ENCODE results near the gene PRKCA. TPM values are rescaled to one million over a fixed set of nuclear protein-coding genes. Genes with fewer than 3 reads are reported as not detected.

The PRKCA gene
- total RNA-seq, 2 experiments from 2014 or later, result 84.4 to 87.9 TPM

DNA sequence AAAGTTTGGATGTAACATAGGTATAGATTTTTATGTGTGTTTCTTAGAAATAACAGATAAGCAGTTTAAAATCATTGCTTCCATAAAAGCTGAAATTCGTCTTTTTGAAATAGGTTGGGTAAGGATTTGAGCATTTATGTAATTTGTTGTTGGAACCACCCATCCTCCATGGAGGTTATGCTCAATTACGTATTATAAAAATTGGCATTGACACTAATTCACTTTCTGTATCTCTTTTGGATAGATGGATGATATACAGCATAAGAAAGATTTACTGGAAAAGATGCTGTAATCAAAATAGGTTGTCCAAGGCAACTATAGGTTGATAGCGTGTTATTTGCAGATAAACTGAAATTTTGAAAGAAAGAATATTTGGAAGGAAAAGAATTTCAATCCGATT lies 105.5 kb downstream of the PRKCA start:
- POLR2A ChIA-PET, result no interaction called here
- Mint-ChIP-seq H3K36me3 (ENCODE audit: low read depth) (peaks cover 14% of the 10 kb centered on the region), H3K4me1 (ENCODE audit: low read depth) (peaks cover 74% of the 10 kb centered on the region), H3K9me3 (no peaks in the 10 kb centered on the region), H3K27me3 (no peaks in the 10 kb centered on the region), H3K27ac (peak overlapping the region; percentile 85), H3K4me3 (peak overlapping the region; percentile 70)
- DNase-seq (no peak), ATAC-seq (no peak)
- intact Hi-C loops (cut with micrococcal nuclease), result loop anchor here (10.0 kb wide), 1 partner anchor 107 kb away; no protein-coding TSS in a partner anchor
- CTCF ChIA-PET, result no interaction called here
- TF ChIP-seq, protein P1, sequence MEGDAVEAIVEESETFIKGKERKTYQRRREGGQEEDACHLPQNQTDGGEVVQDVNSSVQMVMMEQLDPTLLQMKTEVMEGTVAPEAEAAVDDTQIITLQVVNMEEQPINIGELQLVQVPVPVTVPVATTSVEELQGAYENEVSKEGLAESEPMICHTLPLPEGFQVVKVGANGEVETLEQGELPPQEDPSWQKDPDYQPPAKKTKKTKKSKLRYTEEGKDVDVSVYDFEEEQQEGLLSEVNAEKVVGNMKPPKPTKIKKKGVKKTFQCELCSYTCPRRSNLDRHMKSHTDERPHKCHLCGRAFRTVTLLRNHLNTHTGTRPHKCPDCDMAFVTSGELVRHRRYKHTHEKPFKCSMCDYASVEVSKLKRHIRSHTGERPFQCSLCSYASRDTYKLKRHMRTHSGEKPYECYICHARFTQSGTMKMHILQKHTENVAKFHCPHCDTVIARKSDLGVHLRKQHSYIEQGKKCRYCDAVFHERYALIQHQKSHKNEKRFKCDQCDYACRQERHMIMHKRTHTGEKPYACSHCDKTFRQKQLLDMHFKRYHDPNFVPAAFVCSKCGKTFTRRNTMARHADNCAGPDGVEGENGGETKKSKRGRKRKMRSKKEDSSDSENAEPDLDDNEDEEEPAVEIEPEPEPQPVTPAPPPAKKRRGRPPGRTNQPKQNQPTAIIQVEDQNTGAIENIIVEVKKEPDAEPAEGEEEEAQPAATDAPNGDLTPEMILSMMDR (IDR thresholded peaks at IDR 0.05), result no peak

DNA sequence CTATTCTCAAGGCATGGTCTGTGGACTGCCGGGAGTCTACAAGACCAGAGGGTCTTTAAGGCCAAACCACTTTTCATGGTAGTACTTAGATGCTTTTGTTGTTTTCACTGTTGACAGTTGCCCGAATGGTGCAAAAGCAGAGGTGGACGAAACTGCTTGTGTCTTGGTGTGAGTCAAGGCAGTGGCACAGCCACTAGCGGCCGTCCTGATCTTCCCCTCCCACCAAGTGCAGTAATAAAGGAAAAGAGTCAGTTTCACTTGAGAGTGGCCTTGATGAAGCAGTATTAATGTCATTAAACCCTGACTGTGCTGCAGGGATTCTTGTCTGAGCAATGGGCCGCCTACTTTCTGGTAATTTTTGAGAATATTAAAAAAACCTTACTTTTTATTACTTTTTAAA lies 109.1 kb downstream of the PRKCA start:
- DNase-seq, result no peak
- intact Hi-C loops (cut with micrococcal nuclease), result no loop called here
- ChIA-PET POLR2A (no interaction called here), CTCF (interaction anchor here (1.6 kb wide), 1 partner anchor 155 kb away, joined by 3 read pairs; no protein-coding TSS in a partner anchor)
- Mint-ChIP-seq H3K4me3 (no peak overlapping the region), H3K27ac (no peak overlapping the region), H3K4me1 (ENCODE audit: low read depth) (peaks cover 70% of the 10 kb centered on the region), H3K36me3 (ENCODE audit: low read depth) (peaks cover 24% of the 10 kb centered on the region), H3K9me3 (peaks cover 1% of the 10 kb centered on the region), H3K27me3 (no peaks in the 10 kb centered on the region)
- TF ChIP-seq, protein P1 (IDR thresholded peaks at IDR 0.05), result no peak
- ATAC-seq, result no peak

DNA sequence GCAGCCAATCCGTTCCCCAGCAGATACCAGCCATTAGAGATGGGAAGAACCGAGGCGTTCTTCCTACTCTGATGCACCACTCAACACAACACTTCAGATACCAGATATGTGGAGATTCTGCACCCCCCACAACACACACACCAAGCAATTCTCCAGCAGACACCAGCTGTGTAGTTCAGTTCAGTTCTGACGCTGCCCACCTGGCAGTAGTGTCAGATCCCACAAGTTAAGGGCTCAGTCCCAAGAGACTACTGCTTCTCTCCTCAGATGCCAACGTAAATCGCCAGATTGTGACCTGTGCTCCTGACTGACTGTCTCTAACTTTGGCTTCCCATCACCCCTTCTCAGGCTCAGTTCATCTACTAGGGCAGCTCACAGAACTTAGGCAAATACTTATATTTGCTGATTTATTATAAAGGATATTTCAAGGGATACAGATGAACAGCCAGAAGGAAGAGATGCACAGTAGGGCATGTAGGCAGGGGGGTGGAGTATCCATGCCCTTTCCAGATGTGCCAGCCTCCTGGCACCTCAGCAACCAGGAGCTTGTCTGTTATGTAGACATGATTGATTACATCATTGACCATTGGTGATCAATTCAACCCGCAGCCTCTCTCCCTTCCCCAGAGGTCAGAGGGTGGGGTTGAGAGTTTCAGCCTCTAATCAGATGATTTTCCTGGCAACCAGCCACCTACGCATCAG lies 110.6 kb downstream of the PRKCA start:
- ChIA-PET POLR2A (interaction anchor here (1.0 to 1.8 kb wide), 4 partner anchors 15 to 42 kb away, joined by 3 to 4 read pairs (median 3); no protein-coding TSS in a partner anchor), CTCF (interaction anchor here (0.8 to 1.6 kb wide), 4 partner anchors 9 to 213 kb away, joined by 3 to 4 read pairs (median 4); no protein-coding TSS in a partner anchor)
- Mint-ChIP-seq H3K27ac (peak overlapping the region; percentile 21), H3K4me1 (ENCODE audit: low read depth) (peaks cover 67% of the 10 kb centered on the region), H3K4me3 (no peak overlapping the region), H3K9me3 (peaks cover 1% of the 10 kb centered on the region), H3K27me3 (no peaks in the 10 kb centered on the region), H3K36me3 (ENCODE audit: low read depth) (peaks cover 24% of the 10 kb centered on the region)
- intact Hi-C loops (cut with micrococcal nuclease), result no loop called here
- ATAC-seq, result no peak
- TF ChIP-seq, protein P1 (IDR thresholded peaks at IDR 0.05), result no peak
- no peak for DNase-seq

DNA sequence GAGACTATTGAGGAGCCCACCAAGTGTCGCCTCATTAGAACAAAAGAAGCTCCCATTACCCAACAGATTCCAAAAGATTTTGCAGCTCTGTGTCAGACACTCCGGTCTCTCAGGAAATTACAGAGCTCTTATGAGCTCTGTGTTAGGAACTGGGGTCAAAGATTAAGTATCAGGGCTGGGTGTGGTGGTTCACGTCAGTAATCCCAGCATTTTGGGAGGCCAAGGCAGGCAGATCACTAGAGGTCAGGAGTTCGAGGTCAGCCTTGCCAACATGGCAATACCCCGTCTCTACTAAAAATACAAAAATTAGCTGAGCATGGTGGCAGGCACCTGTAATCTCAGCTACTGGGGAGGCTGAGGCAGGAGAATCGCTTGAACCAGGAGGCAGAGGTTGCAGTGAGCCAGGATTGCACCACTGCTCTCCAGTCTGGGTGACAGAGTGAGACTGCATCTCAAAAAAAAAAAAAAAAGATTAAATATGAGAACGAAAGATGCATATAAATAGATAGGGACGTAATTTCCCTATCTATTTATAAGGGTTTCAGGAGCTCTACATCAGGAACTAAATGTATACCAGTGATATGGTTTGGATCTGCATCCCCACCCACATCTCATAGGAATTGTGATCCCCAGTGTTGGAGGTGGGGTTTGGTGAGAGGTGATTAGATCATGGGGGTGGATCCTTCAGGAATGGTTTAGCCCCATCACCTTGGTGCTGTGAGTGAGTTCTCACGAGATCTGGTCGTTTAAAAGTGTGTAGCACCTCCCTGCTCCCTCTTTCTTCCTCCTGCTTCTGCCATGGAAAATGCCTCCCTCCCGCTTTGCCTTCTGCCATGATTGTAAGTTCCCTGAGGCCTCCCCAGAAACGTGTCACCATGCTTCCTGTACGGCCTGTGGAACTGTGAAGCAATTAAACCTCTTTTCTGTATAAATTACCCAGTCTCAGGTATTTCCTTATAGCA lies 111.4 kb downstream of the PRKCA start:
- Mint-ChIP-seq H3K4me1 (ENCODE audit: low read depth) (peaks cover 62% of the 10 kb centered on the region), H3K36me3 (ENCODE audit: low read depth) (peaks cover 20% of the 10 kb centered on the region), H3K27ac (peak overlapping the region; percentile 32), H3K9me3 (peaks cover 1% of the 10 kb centered on the region), H3K4me3 (no peak overlapping the region), H3K27me3 (no peaks in the 10 kb centered on the region)
- CTCF ChIA-PET, result interaction anchor here (0.8 to 1.4 kb wide), 5 partner anchors 10 to 214 kb away, joined by 3 to 4 read pairs (median 3); no protein-coding TSS in a partner anchor
- DNase-seq, result no peak
- POLR2A ChIA-PET, result interaction anchor here (1.0 to 1.8 kb wide), 4 partner anchors 16 to 43 kb away, joined by 3 to 4 read pairs (median 3); no protein-coding TSS in a partner anchor
- intact Hi-C loops (cut with micrococcal nuclease), result no loop called here
- ATAC-seq, result no peak
- TF ChIP-seq, protein P1 (IDR thresholded peaks at IDR 0.05), result no peak
